ENCODE measurements around the gene SH3PXD2A. TPM values are rescaled to one million over a fixed set of nuclear protein-coding genes. Genes with fewer than 3 reads are reported as not detected.

SH3PXD2A gene
- total and polyA plus RNA-seq, 2 of the 4 experiments (the other 2 are of a cell fraction): 6.3 to 23.0 TPM

- Histone ChIP-seq H3K23ac (ENCODE audit: low read depth, low read length) (no peak overlapping the region), H4K20me1 (ENCODE audit: insufficient read depth, low read length) (no peaks in the 10 kb centered on the region), H3K79me1 (ENCODE audit: low read depth in 1 of 2, low read length in 2 of 2) (peaks cover 0 to 4% of the 10 kb centered on the region in 2 experiments; a peak in 1 of 4 replicates), H4K91ac (ENCODE audit: insufficient read depth, low read depth, low read length) (no peak overlapping the region), H2AK5ac (ENCODE audit: low read depth, low read length) (no peak overlapping the region), H3K56ac (ENCODE audit: extremely low read depth, insufficient read depth, low read length) (no peak overlapping the region), H3K27ac (ENCODE audit: insufficient read depth, low read length) (no peak overlapping the region), H3K9me1 (ENCODE audit: insufficient read depth, low read length) (peaks cover 8% of the 10 kb centered on the region), H3K36me3 (ENCODE audit: control insufficient read depth, insufficient read depth, low read length) (no peaks in the 10 kb centered on the region), H2BK5ac (ENCODE audit: low read depth, low read length, poor library complexity, severe bottlenecking) (no peak overlapping the region), H3K4ac (ENCODE audit: low read depth, low read length) (no peak overlapping the region), H4K8ac (ENCODE audit: low read depth in 2 of 2, low read length in 2 of 2) (no peak overlapping the region), H3K14ac (replicated peaks; ENCODE audit: low read depth, low read length) (no peak overlapping the region), H3K9ac (ENCODE audit: low read depth, low read length) (no peak overlapping the region), H3K4me2 (ENCODE audit: low read depth, low read length) (no peak overlapping the region), H4K5ac (ENCODE audit: low read depth, low read length) (no peak overlapping the region), H2BK15ac (ENCODE audit: low read depth, low read length) (no peak overlapping the region), H2BK20ac (ENCODE audit: low read depth, low read length) (no peak overlapping the region), H3K27me3 (ENCODE audit: control insufficient read depth, insufficient read depth, low read length) (no peaks in the 10 kb centered on the region), H3K4me3 (ENCODE audit: insufficient read depth, low read depth, low read length) (no peak overlapping the region), H2BK120ac (ENCODE audit: low read depth, low read length) (no peak overlapping the region), H2AK9ac (replicated peaks; ENCODE audit: low read depth, low read length, poor library complexity) (no peak overlapping the region), H2AFZ (replicated peaks; ENCODE audit: low read length, poor library complexity) (no peak overlapping the region), H3K4me1 (ENCODE audit: control insufficient read depth, insufficient read depth, low read length) (peaks cover 6% of the 10 kb centered on the region), H3K9me3 (ENCODE audit: control insufficient read depth, insufficient read depth, low read length) (no peaks in the 10 kb centered on the region), H3K18ac (ENCODE audit: low read depth, low read length) (no peak overlapping the region)
- no peak for ATAC-seq (ENCODE audit: low read depth)
- POLR2A ChIA-PET (ENCODE audit: unreplicated experiment): no interaction called here
- intact Hi-C loops (cut with micrococcal nuclease) (no loop called here), dilution Hi-C loops (cut with HindIII; ENCODE audit: low sequenced_read_pairs, unreplicated experiment) (loop anchor here (25.0 kb wide), 1 partner anchor 156 kb away; the partner anchor contains the start of gene SH3PXD2A), in situ Hi-C loops (cut with MboI; ENCODE audit: low sequenced_read_pairs) (loop anchor here (25.0 kb wide), 2 partner anchors 306 to 506 kb away; no protein-coding TSS in a partner anchor)
- no peak for TF ChIP-seq RAD21 (IDR thresholded peaks at IDR 0.05; ENCODE audit: low read length)
- no peak for TF ChIP-seq NFE2L2 (IDR thresholded peaks at IDR 0.05; ENCODE audit: low read depth, low read length)
- no peak for TF ChIP-seq BHLHE40 (IDR thresholded peaks at IDR 0.05; ENCODE audit: low read depth, low read length)
- no peak for TF ChIP-seq MXI1 (IDR thresholded peaks at IDR 0.05; ENCODE audit: borderline replicate concordance, low read depth, low read length)
- no peak for TF ChIP-seq CHD1 (IDR thresholded peaks at IDR 0.05; ENCODE audit: low read depth, low read length)
- no peak for TF ChIP-seq CTCF (conservative IDR thresholded peaks at IDR 0.05; ENCODE audit: low read depth, low read length)
- TF ChIP-seq RCOR1 (IDR thresholded peaks at IDR 0.05; ENCODE audit: insufficient replicate concordance, low read length): no peak
- no peak for TF ChIP-seq MAFK (IDR thresholded peaks at IDR 0.05; ENCODE audit: low read depth, low read length)
- no peak for TF ChIP-seq ELK1 (IDR thresholded peaks at IDR 0.05; ENCODE audit: borderline replicate concordance, low read depth, low read length)
- TF ChIP-seq RFX5 (IDR thresholded peaks at IDR 0.05; ENCODE audit: low read depth, low read length): no peak
- no peak for TF ChIP-seq FOS (IDR thresholded peaks at IDR 0.05; ENCODE audit: low read depth, low read length)
- no peak for TF ChIP-seq USF2 (IDR thresholded peaks at IDR 0.05; ENCODE audit: low read depth, low read length)
- TF ChIP-seq POLR2A (IDR thresholded peaks at IDR 0.05; ENCODE audit: low read depth, low read length): no peak
- TF ChIP-seq MAZ (IDR thresholded peaks at IDR 0.05; ENCODE audit: borderline replicate concordance, low read depth, low read length): no peak
- DNase-seq: no peak
- WGBS, 2 experiments (ENCODE audit: extremely low coverage in 2 of 2, insufficient read length in 1 of 2): 100% methylated on average over 1 of the region's 5 CpGs; no CpG with 5 or more reads in 1 of the 2 experiments
- CTCF ChIA-PET: no interaction called here
- BruUV-seq (replicated peaks): no TSS peak
Observed at GRCh38 chr10:103706047-103706446, 149.3 kb downstream of the SH3PXD2A start.
